Trophoblast cell (in vitro differentiated cells and primary cell): ENCODE measurements around the gene SDCCAG8.

Experiments used
- DNase-seq, 2 donors: peaks; one replicate each; pipeline ENCODE4 v3.0.0-alpha.2; 2016
- H2AFZ ChIP-seq: 2 replicates; pipeline ENCODE4 v1.6.1; 2013; ENCODE audit warnings: low read length, moderate library complexity, mild to moderate bottlenecking; ENCODE audit not compliant: insufficient read depth, poor library complexity
- H2AK5ac ChIP-seq: 2 replicates; pipeline ENCODE4 v1.6.1; 2013; ENCODE audit warnings: mild to moderate bottlenecking, low read length
- H2BK120ac ChIP-seq: 2 replicates; pipeline ENCODE4 v1.6.1; 2013; ENCODE audit warnings: low read length, mild to moderate bottlenecking, moderate library complexity; ENCODE audit not compliant: insufficient read depth, poor library complexity
- H2BK12ac ChIP-seq: 2 replicates; pipeline ENCODE4 v1.6.1; 2013; ENCODE audit warnings: mild to moderate bottlenecking, low read length, moderate library complexity
- H2BK5ac ChIP-seq: 2 replicates; pipeline ENCODE4 v1.6.1; 2013; ENCODE audit warnings: low read length, low read depth, moderate library complexity, mild to moderate bottlenecking; ENCODE audit not compliant: poor library complexity
- H3K14ac ChIP-seq: 2 replicates; pipeline ENCODE4 v1.6.1; 2013; ENCODE audit warnings: mild to moderate bottlenecking, low read length
- H3K18ac ChIP-seq: 2 replicates; pipeline ENCODE4 v1.6.1; 2013; ENCODE audit warnings: mild to moderate bottlenecking, low read length
- H3K23ac ChIP-seq: 2 replicates; pipeline ENCODE4 v1.6.1; 2013; ENCODE audit warnings: low read length
- H3K27ac ChIP-seq: 2 replicates; pipeline ENCODE4 v1.5.1; 2013; ENCODE audit warnings: low read depth, mild to moderate bottlenecking, inconsistent platforms, low read length, moderate library complexity
- H3K27me3 ChIP-seq: 2 replicates; pipeline ENCODE4 v1.6.1; 2013; ENCODE audit warnings: inconsistent platforms, mild to moderate bottlenecking, low read length, moderate library complexity; ENCODE audit not compliant: insufficient read depth
- H3K36me3 ChIP-seq, 2 experiments: 1 replicate in 1 of 2; 2 replicates in 1 of 2; pipeline ENCODE4 v1.6.1; 2013; ENCODE audit warnings: low read length in 2 of 2, mild to moderate bottlenecking in 2 of 2, moderate library complexity in 1 of 2; ENCODE audit not compliant: insufficient read depth in 2 of 2, control insufficient read depth in 1 of 2
- H3K4ac ChIP-seq: 2 replicates; pipeline ENCODE4 v1.6.1; 2013; ENCODE audit warnings: low read depth, mild to moderate bottlenecking, low read length, moderate library complexity
- H3K4me1 ChIP-seq, 2 experiments: 1 replicate in 1 of 2; 2 replicates in 1 of 2; pipeline ENCODE4 v1.6.1; 2013; ENCODE audit warnings: low read length in 2 of 2, mild to moderate bottlenecking in 2 of 2, moderate library complexity in 1 of 2; ENCODE audit not compliant: insufficient read depth in 2 of 2, control insufficient read depth in 1 of 2
- H3K4me2 ChIP-seq: 2 replicates; pipeline ENCODE4 v1.6.1; 2013; ENCODE audit warnings: inconsistent platforms, mild to moderate bottlenecking, low read length, moderate library complexity
- H3K4me3 ChIP-seq: 2 replicates; pipeline ENCODE4 v1.5.1; 2013; ENCODE audit warnings: mild to moderate bottlenecking, low read depth, low read length, inconsistent platforms
- H3K79me1 ChIP-seq: one replicate; pipeline ENCODE4 v1.6.1; 2013; ENCODE audit warnings: low read length
- H3K79me2 ChIP-seq: 2 replicates; pipeline ENCODE4 v1.6.1; 2013; ENCODE audit warnings: low read length, mild to moderate bottlenecking; ENCODE audit not compliant: control insufficient read depth, insufficient read depth, poor library complexity
- H3K9ac ChIP-seq: 2 replicates; pipeline ENCODE4 v1.6.1; 2013; ENCODE audit warnings: mild to moderate bottlenecking, low read length
- H3K9me3 ChIP-seq: 2 replicates; pipeline ENCODE4 v1.6.1; 2013; ENCODE audit warnings: low read depth, mild to moderate bottlenecking, control low read depth, inconsistent platforms, low read length; ENCODE audit not compliant: insufficient read depth
- H4K12ac ChIP-seq: 2 replicates; pipeline ENCODE4 v1.6.1; 2013; ENCODE audit warnings: low read depth, mild to moderate bottlenecking, low read length, moderate library complexity
- H4K8ac ChIP-seq: 2 replicates; pipeline ENCODE4 v1.6.1; 2013; ENCODE audit warnings: low read depth, mild to moderate bottlenecking, low read length, moderate library complexity
- H4K91ac ChIP-seq: one replicate; pipeline ENCODE4 v1.6.1; 2013; ENCODE audit warnings: low read depth, mild to moderate bottlenecking, low read length, moderate library complexity
- WGBS: extraction: QIAGEN DNeasy Blood & Tissue Kit; methylation state at CpG from one replicate; pipeline ENCODE4 v1.1.7; 2013; ENCODE audit warnings: missing lambda C conversion rate; ENCODE audit not compliant: insufficient read length, insufficient coverage; ENCODE audit errors: extremely low coverage; 5-methylcytosine and 5-hydroxymethylcytosine counted together

SDCCAG8 gene

DNA sequence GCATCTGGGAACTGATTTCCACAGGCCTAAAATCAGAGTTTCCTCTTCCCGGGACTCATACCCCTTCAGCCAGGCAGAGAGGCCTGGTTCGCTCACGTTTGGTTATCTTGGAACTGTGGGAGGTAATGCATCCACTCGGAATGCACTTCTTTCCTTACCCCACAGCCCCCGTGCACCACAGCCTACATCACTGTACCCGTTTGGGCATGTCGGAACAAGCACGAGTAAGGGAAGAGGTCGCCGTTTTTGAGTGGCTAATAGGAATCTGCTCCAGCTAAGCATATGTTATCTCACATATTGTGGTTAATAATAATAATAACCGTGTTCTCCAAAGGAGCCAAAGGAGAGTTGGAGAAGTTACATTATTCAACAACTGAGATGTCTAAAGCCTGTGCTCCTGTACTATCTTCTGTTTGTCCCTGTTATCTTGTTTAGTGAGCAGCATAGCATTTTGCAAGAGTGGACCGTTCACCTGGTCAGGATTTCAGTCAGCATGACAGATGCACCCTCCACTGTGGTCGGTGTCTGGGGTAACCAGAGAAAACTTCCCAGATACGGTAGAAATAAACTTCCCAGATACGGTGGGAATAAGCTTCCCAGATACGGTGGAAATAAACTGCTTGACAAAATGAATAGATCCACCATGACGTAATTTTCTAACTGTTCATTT lies 198.6 kb downstream of the SDCCAG8 start:
- Histone ChIP-seq H2BK5ac (no peak overlapping the region), H2BK12ac (no peak overlapping the region), H3K4ac (no peak overlapping the region), H2BK120ac (no peak overlapping the region), H4K8ac (no peak overlapping the region), H3K79me1 (no peaks in the 10 kb centered on the region), H4K12ac (no peak overlapping the region), H3K23ac (no peak overlapping the region), H3K4me1 (no peaks in the 10 kb centered on the region), H3K14ac (no peak overlapping the region), H2AK5ac (no peak overlapping the region), H3K4me3 (no peak overlapping the region), H3K79me2 (no peaks in the 10 kb centered on the region), H3K9ac (no peak overlapping the region), H3K9me3 (no peaks in the 10 kb centered on the region), H3K18ac (no peak overlapping the region), H4K91ac (no peak overlapping the region), H3K36me3 (no peaks in the 10 kb centered on the region), H3K4me2 (no peak overlapping the region), H3K27ac (no peak overlapping the region), H3K27me3 (no peaks in the 10 kb centered on the region), H2AFZ (no peak overlapping the region)
- DNase-seq = no peak
- no CpG with 5 or more reads among the region's 17 CpGs for WGBS

DNA sequence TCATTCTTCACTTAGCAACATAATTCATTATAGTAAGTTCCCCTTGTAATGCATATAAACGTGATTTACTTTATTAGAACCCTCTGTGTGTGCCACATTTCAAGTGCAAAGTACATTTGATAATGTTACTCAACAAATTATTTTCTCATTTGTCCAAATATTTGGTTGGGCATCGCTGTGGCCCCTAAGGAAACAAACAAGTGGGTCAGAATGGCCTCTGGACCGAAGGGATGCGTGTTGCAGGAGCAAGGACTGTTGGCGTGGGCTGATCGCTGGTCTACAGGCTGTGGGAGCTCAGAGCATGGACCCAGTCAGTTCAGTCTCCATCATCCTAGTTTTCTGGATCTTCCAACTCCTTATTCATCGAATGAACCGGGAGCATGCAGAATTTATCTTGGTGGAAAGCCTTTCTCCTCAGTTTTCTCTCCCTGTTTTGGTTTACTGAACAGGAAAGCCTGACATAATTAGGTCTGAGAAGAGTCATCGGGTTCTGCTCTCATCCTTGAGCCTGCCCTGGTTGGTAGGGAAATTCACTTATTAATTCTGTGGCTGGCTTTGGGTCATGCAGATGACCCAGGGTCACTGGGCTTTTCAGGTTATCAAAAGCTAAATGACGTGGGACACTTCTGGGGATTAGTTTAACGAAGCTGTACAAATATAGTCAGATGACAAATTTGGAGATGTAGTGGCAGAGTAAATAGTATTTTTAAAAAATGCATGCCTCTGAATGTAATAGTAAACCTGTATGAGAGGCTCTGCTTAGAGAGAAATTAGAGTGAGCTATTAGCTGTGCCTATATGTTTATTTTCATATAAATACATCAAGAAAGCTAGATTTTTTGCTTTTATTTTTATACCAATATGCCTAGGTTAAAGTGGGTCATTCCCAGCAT lies 200.2 kb downstream of the SDCCAG8 start:
- Histone ChIP-seq H4K12ac (no peak overlapping the region), H3K27ac (no peak overlapping the region), H3K4me3 (no peak overlapping the region), H4K91ac (no peak overlapping the region), H2BK5ac (no peak overlapping the region), H3K4me2 (no peak overlapping the region), H3K9me3 (no peaks in the 10 kb centered on the region), H4K8ac (no peak overlapping the region), H3K4me1 (no peaks in the 10 kb centered on the region), H3K4ac (no peak overlapping the region), H2BK12ac (no peak overlapping the region), H3K79me2 (no peaks in the 10 kb centered on the region), H3K79me1 (no peaks in the 10 kb centered on the region), H3K9ac (no peak overlapping the region), H3K14ac (no peak overlapping the region), H2AFZ (no peak overlapping the region), H2AK5ac (no peak overlapping the region), H2BK120ac (no peak overlapping the region), H3K27me3 (no peaks in the 10 kb centered on the region), H3K36me3 (peaks cover 0 to 2% of the 10 kb centered on the region in 2 experiments), H3K23ac (no peak overlapping the region), H3K18ac (no peak overlapping the region)
- whole genome bisulfite sequencing = no CpG with 5 or more reads among the region's 11 CpGs
- no peak for DNase-seq

DNA sequence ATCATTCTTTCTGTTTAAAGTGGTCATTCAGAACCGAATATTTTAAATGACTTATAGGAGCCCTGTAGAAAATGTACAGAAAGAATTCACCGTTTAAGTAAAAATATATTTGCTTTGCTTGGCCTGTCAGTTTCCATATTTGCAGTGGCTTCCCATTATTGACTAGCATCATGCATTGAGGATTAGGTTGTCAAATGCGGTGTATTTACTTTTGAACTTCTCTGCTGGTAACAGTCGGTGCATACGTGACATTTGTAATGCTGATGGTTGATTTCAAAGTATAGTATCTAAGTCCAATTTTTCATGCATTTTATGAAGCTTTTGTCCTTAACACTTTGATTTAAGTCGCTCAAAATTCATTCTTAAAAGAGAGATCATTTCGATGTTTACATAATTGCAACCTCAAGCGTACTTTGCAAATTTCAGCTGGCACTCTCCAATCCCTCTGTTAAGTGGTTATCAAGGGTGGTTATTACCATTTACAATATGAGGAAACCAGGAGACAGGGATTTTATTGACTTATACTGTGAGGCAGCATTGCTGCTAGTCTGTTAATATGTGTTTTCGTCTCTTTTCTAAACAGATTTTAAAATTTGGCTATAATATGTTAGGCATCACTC lies 201.6 kb downstream of the SDCCAG8 start:
- no peak overlapping the region for H2AFZ ChIP-seq
- H4K12ac ChIP-seq = no peak overlapping the region
- H3K27me3 ChIP-seq = no peaks in the 10 kb centered on the region
- no peak overlapping the region for H4K8ac ChIP-seq
- H3K18ac ChIP-seq = no peak overlapping the region
- no peak overlapping the region for H3K9ac ChIP-seq
- peaks cover 0 to 2% of the 10 kb centered on the region in 2 experiments for H3K36me3 ChIP-seq
- H3K79me1 ChIP-seq = no peaks in the 10 kb centered on the region
- H2BK120ac ChIP-seq = no peak overlapping the region
- no peak overlapping the region for H2BK12ac ChIP-seq
- H3K4ac ChIP-seq = no peak overlapping the region
- no peak overlapping the region for H4K91ac ChIP-seq
- H3K79me2 ChIP-seq = no peaks in the 10 kb centered on the region
- H3K27ac ChIP-seq = no peak overlapping the region
- H3K4me2 ChIP-seq = no peak overlapping the region
- H2AK5ac ChIP-seq = no peak overlapping the region
- no peaks in the 10 kb centered on the region for H3K4me1 ChIP-seq
- H2BK5ac ChIP-seq = no peak overlapping the region
- no peak overlapping the region for H3K23ac ChIP-seq
- DNase-seq = no peak
- no peaks in the 10 kb centered on the region for H3K9me3 ChIP-seq
- H3K14ac ChIP-seq = no peak overlapping the region
- H3K4me3 ChIP-seq = no peak overlapping the region
- WGBS = no CpG with 5 or more reads among the region's 9 CpGs

DNA sequence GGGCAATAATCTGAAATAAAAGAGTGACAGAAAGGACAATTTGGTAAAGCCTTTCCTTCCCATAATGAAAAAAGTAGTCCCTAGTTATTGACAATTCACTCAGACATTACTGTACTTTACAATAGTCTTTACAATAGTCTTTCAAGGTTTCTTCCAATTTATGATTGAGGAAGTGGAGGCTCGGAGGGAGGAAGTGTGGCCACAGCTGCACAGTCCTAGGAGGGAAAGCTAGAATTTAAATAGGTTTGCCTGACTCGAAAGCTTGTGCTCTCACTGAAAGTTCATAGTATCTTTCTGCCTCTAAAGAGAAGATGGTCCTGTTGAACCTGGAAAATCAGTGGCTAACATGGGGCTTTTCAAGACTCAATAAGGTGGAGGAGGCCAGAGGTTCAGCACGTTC lies 203.2 kb downstream of the SDCCAG8 start:
- H2BK5ac ChIP-seq = no peak overlapping the region
- H2BK12ac ChIP-seq = no peak overlapping the region
- no peaks in the 10 kb centered on the region for H3K4me1 ChIP-seq
- H2BK120ac ChIP-seq = no peak overlapping the region
- H3K79me2 ChIP-seq = no peaks in the 10 kb centered on the region
- DNase-seq = no peak
- no peak overlapping the region for H3K27ac ChIP-seq
- no peak overlapping the region for H3K4me2 ChIP-seq
- no peak overlapping the region for H2AK5ac ChIP-seq
- H3K79me1 ChIP-seq = no peaks in the 10 kb centered on the region
- H4K91ac ChIP-seq = no peak overlapping the region
- no peak overlapping the region for H4K8ac ChIP-seq
- H3K4me3 ChIP-seq = no peak overlapping the region
- no peaks in the 10 kb centered on the region for H3K27me3 ChIP-seq
- H3K36me3 ChIP-seq = peaks cover 0 to 2% of the 10 kb centered on the region in 2 experiments
- H4K12ac ChIP-seq = no peak overlapping the region
- no peak overlapping the region for H2AFZ ChIP-seq
- no peaks in the 10 kb centered on the region for H3K9me3 ChIP-seq
- no CpG with 5 or more reads among the region's 3 CpGs for WGBS
- H3K14ac ChIP-seq = no peak overlapping the region
- no peak overlapping the region for H3K4ac ChIP-seq
- H3K9ac ChIP-seq = no peak overlapping the region
- H3K18ac ChIP-seq = no peak overlapping the region
- H3K23ac ChIP-seq = no peak overlapping the region
